Neural cell (in vitro differentiated cells): ENCODE data around the gene ZSCAN31.

Experiments used
- CTCF ChIP-seq: fragments of 450-650 bp; IDR thresholded peaks from 2 replicates; pipeline ENCODE4 v1.5.1; 2014; ENCODE audit warnings: antibody characterized with exemption, mild to moderate bottlenecking, moderate library complexity; ENCODE audit not compliant: poor library complexity, severe bottlenecking
- EP300 ChIP-seq: fragments of 450-650 bp; conservative IDR thresholded peaks from 2 replicates; pipeline ENCODE4 v1.6.1; 2014; ENCODE audit warnings: antibody characterized with exemption, mild to moderate bottlenecking, moderate library complexity; ENCODE audit not compliant: poor library complexity, severe bottlenecking
- EZH2 ChIP-seq: fragments of 200-600, 300-800 bp; shearing (Covaris generic), sonication (generic); IDR thresholded peaks from 2 replicates; pipeline ENCODE4 v1.6.1; 2014; ENCODE audit warnings: antibody characterized with exemption, low read length, borderline replicate concordance, mild to moderate bottlenecking; ENCODE audit not compliant: insufficient read depth, poor library complexity, severe bottlenecking
- MXI1 ChIP-seq: fragments of 450-650 bp; conservative IDR thresholded peaks from 2 replicates; pipeline ENCODE4 v1.6.1; 2014; ENCODE audit warnings: antibody characterized with exemption, mild to moderate bottlenecking; ENCODE audit not compliant: poor library complexity, severe bottlenecking
- POLR2AphosphoS5 ChIP-seq: IDR thresholded peaks from 2 replicates; pipeline ENCODE4 v1.6.1; 2012

- TF ChIP-seq EP300 (no peak), EZH2 (no peak), CTCF (no peak), MXI1 (no peak), POLR2AphosphoS5 (no peak)
These were observed 18.2 kb upstream of the ZSCAN31 start for GRCh38 chr6:28353981-28354676.
